Measurements from ENCODE around the gene SMAP1.

Gene SMAP1

DNA sequence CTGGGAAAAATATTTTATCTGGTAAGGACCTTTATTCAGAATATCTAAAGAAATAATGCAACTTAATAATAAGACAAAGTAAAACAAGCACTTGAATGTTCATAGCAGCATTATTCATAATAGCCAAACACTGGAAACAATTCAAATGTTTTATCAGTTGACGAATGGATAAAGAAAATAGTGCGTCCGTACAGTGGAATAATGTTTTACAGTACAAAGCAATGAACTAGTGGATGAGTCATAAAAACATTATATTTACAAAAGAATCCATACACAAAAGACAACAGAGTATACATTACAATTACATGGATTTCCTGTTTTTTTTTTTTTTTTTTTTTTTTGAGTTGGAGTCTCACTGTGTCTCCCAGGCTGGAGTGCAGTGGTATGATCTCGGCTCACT is 12.7 kb downstream of the SMAP1 start:
- DNase-seq = no peak

DNA sequence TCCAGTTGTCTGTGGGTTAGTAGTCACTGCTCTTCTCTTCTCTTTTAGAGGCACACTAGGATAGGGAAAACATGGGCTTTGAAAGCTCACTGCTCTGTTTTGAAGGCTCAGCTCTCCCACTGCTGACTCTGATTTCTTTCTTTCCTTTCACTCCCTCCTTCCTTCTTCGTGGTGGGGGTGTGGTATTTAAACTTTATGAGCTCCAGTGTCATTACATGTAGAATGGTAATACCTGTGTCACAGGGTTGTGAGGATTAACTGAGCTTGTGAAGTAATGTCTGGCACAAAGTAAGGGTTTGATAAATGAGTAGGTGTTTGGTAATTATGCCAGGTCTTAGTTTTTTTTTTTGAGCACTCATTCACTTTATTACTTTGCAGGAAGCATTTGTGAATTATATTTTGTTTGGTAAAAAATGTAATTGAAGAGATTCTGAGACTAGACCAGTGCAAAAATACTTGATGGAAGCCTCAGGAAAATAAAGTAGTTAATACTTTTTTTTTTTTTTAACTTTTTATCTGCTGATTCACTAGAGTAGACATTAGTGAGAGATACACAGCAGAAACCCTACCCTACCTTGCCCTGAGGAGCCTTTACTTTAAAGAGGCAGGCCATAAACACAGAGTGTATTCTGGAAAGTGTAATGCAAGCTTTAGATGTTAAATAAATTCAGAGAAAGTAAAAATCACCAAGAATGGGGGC is 17.3 kb downstream of the SMAP1 start:
- DNase-seq = no peak

DNA sequence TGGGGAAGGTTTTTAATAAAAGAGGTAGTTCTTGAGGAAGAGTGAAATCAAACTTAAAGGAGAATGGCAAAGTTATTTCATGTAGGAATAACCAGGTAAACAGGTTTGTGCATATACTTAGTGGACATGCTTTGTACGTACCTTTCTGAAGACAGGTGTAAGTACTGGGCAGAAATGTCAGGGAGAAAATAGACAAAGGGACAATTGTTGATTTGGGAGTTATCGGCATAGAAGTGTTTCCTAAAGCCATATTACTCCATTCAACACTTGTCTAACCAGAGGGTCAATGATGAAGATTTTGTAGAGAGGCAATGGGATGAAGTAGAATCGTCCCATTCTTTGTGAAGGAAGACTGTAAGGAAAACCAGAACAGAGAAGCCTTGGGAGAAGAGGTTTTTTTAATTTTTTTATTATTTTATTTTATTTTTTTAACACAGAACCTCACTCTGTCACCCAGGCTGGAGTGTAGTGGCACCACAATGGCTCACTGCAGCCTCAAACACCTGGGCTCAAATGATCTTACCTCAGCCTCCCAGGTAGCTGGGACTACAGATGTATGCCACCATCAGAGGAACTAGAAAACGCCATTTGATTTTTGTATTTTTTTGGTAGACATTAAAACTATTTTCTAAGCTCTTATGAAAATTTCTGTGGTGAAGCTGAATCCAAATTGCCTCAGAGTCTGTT is 18.0 kb downstream of the SMAP1 start:
- no peak for DNase-seq

DNA sequence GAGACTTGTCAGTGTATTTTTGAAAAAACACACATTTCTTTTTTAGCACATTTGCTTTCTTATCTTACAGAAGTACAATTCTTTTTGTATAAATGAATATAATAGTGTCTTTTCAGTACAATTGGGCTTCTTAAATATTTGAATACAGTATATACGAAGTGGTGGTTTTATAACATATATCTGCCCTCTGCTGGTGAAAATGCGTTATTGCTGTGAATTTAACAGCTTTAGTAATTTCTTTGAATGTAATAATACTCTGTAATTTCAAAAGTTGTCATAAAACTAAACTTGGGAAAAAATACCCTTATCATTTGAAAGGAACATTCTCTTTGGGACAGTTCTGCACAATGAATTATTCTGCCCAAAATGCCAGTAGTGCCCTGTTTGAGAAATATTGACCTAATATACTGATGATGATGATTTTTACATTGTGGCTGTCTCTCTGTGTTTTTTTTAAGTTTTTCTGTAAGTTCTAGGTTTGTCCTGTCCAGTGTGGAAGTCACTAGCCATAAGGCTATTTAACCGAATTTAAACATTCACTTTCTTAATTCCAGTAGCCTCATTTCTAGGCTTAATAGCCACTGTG is 19.0 kb downstream of the SMAP1 start:
- peak in 1 of 51 donors; percentile 25 for DNase-seq

DNA sequence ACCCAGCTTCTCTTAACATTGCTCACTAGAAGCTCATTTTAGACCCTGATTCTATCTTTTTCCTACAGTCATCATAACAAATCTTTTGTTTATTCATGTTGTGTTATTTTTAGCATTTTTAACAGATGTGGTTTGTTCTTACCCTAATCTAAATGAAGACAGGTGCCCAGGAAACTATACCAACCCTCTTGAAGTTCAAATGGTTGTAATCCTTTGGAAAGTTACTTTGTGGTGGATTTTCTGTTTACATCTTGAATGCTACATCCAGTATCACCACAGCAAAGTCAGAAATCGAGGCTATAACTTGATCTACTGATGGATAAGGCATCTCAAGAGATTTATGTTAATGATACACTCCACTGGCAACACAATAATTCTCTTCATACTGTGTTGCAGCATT is 26.2 kb downstream of the SMAP1 start:
- no peak for DNase-seq

DNA sequence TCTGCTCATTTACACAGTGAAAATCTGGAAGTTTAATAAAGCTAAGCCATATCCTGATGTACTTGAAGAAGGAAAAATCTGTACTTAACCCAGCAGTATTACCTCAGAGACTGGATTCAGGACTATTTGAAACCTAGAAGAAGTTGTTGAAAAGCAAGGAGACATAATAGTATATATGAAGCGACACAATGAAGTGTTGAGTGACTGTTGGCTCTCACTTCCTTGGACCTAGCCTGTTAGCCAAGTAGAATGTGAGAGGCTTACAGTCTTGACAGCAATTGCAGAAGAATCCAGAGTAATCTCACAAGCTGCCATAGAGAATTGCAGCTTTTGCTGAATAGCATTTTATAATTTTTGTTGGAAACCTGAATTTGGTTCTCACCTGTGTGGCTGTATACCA is 26.7 kb downstream of the SMAP1 start:
- no peak for DNase-seq

DNA sequence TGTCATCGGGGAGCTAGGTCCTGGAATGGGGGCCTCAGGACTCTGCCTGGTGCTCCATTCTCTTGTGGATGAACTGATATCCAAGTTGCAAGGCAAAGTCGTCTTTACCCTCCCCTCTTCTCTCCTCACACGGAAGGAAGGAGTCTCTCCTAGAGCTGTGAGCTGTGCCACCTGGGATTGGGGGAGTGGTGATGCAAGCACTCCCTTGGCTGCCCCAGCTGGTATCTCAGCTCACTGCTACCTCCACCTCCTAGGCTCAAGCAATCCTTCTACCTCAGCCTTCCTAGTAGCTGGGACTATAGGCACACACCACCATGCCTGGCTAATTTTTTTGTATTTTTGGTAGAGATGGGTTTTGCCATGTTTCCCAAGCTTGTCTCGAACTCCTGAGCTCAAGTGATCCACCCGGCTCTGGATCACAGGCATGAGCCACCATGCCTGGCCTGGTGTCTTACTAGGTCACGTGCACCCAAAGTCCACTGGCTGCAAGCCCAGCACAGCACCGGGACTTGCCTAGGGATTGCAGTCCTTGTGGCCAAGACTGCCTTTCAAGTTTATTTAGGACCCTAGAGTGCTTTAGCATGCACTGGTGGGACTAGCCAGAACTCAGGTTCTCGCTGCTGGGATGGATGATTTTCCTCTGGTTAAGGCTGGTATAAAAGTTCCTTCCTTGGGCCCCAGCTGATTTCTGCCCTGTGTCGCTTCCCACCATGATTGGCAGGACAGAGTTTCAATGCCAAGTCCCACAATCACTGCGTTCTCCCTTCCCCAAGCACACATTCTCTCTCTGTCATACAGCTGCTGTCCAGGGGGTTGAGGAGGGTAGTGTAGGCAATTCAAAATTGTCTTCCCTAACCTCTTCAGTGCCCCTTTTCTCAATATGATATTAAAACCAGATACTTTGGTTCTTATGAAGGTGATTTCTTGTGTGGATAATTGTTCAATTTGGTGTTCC is 33.5 kb downstream of the SMAP1 start:
- peak in 3 of 51 donors; percentile 1 to 2 (median 1) for DNase-seq

DNA sequence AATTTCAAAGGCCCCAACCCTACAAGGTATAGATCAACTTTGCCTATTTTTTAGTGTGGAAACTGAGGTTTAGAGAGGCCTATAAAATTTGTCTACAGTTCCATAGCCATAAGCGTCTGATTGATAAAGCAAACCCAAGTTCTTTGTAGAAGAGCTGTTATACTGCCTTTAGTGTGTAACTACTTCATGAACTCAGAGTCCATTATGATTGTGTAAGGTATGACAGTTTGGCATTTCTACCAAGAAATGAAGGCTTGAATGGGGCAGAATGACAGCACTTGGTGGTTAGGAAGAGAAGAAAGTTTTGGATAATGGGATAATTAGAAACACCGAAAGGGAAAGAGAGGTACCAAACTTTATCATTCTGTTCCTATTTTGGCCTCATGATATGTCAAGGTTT is 38.1 kb downstream of the SMAP1 start:
- DNase-seq = no peak

DNA sequence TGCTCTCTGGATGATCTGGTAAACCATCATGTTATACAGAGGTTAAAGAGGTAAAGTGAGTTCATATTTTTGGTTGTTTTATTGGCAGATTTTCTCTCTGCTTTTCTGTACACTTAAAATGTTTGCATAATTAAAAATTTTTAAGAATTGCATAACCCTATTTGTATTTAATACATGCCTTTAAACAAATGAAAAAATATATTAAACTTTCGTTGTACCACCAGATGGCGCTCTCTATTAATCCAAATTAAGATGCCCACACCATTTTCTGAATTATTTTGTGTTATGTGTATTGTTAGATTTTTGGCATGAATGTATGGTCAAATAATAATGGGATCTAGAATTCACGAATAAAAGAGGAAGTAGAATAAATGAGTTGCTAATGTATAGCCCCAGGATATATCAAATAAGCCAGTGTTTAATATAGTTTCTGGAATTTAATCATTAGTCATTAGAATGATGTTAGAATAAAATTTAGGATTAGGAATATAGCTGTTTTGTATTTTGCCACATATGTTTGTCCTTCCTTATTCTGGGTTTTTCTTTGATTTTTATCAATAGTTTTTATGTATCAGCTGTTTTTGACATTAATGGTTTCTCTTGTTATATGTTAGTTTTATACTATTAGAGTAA is 38.9 kb downstream of the SMAP1 start:
- DNase-seq = peak in 1 of 51 donors; percentile 10

DNA sequence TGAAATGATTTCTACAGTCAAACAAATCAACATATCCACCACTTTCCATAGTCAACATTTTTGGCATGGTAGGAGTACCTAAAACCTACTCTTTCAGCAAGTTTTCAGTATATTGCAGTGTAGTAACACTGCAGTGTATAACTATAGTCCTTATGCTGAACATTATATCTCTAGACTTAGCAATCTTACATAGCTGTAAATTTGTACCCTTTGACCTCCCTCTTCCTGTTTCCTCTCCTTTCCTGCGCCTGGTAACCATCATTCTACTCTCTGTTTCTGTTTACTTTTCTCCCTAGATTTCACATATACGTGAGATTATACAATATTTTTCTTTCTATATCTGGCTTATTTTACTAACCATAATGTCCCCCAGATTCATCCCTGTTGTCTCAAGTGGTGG is 40.2 kb downstream of the SMAP1 start:
- no peak for DNase-seq

DNA sequence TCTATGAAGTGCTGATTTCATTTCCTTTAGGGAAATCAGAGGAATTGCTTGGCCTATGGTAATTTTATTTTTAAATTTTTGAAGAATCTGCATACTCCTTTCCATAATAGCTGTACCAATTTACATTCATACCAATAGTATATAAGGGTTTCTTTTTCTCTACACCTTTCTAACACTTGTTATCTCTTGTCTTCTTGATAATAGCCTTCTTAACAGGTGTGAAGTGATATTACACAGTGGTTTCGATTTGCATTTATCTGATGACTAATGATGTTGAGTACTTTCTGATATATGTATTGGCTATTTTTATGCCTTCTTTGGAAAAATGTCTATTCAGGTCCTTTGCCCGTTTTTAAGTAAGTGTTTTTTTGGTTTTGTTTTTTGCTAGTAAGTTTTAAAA is 40.8 kb downstream of the SMAP1 start:
- DNase-seq = no peak

DNA sequence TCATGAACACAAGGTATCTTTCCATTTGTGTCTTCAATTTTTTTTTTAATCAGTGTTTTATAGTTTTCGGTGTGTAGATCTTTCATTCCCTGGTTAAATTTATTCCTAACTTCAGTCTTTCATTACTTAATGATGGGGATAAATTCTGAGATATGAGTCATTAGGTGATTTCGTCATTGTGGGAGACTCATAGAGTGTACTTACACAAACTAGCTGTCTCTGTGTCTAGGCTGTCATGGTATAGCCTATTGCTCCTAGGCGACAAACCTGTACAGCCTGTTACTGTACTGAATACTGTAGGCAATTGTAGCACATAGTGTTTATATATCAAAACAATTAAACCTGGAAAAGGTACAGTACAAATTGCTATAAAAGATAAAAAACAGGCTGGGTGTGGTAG is 42.1 kb downstream of the SMAP1 start:
- no peak for DNase-seq

DNA sequence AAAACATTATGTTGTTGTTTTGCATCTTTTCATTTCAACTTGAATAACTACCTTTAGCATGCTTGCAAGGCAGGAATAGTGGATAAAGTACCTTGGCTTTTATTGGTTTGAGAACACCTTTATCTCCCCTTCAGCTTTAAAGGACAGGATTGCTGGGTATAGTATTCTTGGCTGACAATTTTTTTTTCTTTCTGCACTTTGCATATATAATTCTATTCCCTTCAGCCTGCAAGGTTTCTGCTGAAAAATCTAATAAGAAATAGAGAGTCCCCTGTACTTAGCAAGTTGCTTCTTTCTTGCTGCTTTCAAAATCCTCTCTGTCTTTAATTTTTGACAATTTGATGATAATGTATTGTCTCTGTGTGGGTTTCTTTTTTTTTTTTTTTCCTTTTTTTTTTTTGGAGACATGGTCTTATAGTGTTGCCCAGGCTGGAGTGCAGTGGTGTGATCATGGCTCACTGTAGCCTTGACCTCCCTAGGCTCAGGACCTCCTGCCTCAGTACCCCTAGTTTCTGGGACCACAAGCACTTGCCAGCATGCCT is 47.1 kb downstream of the SMAP1 start:
- DNase-seq = no peak

DNA sequence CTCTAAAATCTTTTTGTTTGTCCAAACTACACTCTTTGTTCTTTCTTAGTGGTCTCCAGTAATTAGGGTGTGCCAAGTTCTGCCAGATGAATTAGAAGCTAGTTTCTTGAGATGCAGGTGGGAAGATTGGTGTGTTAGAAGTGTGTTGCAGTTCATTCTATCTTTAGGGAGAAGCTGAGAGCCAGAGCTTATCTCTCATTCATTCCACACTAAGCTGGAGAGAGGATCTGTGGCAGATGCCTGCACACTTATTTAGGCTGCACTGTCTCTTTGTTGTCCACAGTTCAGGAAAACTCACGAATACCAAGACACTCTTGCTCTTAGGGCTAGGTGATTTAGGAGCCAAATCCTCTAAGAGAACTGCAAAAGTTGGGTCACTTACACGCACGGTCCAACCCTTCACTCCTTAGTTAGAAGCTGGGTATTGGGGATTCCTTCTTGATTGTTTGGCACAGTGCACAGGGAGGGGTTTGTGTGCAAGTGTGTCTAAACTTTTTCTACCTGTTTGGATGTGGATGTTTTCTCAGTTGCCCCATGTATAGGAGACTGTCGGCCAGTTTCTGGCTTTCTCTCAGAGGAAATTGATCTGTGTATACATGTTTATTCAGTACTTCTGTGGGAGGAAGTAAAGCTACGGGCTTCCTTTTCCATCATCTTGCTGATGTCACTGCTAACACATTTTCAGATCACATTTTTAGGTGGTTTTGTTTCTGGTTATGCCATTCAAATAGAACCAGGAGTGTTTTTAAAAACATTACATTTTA is 49.5 kb downstream of the SMAP1 start:
- DNase-seq = no peak

DNA sequence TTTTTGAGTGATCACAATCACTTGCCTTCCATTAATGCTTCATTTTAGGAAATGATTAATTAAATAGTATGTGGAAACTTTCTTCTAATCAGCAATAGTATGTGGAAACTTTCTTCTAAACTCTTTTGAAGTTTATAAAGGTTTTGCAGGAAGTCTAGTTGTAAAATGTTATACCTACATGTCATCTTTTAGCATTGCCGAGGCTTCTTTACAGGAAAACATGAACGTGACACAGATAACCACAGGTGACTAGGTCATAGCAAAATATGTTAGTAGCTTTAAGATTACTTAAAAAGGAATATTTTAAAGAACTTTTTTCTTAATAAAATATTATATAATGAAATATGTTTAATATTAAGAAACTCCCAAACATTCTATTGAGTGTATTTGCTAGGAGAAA is 56.8 kb downstream of the SMAP1 start:
- DNase-seq = no peak

DNA sequence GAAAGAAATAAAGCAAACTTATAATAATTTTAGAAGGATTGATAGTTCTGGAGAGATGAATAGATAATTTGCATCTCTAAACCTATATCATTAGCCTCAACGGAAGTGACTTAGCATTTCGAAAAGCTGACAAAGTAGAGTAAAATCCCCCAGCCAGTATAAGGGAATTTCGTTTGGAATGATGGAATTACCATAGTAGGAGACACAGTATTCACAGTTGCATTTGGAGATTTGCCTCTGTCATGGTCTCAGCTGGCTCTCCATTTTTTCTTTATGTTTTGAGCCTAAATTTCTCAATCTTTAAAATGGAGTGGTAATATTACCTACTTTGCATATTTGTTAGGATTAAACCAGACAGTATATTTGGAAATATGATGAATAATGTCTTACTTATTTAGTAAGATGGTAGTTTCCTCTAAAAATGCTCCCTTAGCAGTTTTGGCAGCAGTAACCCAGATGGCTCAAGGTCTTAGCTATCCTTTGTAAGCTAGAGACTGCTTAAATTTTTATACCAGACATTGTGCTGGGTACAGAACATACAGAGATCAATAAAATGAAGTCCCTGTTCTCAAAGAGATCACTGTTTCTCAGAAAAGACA is 58.2 kb downstream of the SMAP1 start:
- DNase-seq = no peak

DNA sequence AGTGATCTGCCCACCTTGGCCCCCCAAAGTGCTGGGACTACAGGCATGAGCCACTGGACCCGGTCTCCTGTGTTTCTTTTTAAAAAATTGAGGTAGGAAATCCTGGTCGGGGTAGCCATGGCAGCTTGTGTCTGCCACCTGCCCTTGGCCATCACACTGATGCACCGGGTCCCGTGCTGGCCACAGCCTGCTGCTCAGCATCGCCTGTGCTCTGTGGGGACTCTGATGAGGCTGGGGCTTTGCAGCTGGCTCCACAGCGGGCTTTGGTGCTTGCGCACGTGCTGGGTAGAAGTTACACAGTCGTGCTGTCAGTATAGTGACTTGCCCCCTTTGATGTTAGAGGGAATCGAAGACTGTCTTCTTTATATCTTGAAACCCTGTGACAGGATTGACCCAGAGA is 66.7 kb downstream of the SMAP1 start:
- DNase-seq = no peak

DNA sequence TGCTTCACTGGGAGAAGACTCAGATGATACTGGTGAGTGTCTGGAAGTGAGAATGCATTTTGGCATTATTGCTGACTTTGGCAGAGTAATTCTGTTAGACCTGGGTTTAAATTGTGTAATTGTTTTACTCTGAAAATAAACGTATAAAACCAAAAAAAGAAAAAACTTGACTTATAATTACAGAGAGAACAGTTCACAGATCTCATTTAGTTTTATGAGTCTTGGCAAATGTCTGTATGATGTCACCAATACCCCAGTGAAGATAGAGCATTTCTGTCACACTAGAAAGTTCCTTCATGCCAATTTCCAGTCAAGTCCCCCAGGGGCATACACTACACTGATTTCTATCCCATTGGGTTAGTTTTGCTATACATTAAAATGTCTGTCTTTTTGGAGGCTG is 67.3 kb downstream of the SMAP1 start:
- DNase-seq = no peak

DNA sequence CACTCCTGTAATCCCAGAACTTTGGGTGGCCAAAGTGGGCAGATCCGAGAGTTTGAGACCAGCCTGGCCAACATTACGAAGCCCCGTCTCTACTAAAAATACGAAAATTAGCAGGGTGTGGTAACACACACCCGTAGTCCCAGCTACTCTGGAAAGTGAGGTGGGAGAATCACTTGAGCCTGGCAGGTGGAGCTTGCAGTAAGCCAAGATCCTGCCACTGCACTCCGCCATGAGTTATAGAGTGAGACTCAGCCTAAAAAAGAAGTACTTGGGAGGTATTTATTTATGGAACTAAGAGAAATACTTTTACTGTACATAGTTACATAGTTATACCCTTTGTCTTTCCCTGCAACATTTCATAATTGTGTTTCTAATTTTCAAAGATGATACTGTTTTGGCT is 67.8 kb downstream of the SMAP1 start:
- no peak for DNase-seq

DNA sequence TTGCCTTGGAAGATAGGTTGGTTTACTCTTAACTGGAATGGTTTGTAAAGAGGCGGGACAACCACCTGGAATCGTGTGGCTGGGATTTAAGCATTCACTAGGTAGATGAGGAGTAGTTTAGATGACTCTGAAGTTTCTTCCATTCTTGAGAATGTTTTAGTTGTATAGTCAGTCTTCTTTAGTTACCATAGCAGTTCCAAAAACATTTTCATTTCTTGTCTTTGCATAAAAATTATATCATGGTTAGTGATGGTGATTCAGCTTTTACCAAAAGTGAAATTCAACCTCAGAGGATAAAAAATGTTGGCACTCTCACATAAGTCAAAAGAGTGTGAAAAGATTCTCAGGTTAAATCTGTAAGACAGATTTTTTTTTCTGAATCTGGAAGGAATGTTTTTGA is 70.3 kb downstream of the SMAP1 start:
- no peak for DNase-seq

Data from hypothalamus (tissue), 51 donors.